Adipose tissue (tissue), 3 donors: ENCODE results near the gene TMEM151A. TPM values are rescaled to one million over a fixed set of nuclear protein-coding genes. Genes with fewer than 3 reads are reported as not detected.

Experiments used
- H3K27ac ChIP-seq: one replicate; pipeline ENCODE4 v1.5.1; 2013; ENCODE audit warnings: low read depth, low read length
- WGBS, 3 donors: extraction: QIAGEN DNeasy Blood & Tissue Kit; methylation state at CpG; one replicate each; pipeline ENCODE4 v1.1.7; 2013; 5-methylcytosine and 5-hydroxymethylcytosine counted together
- polyA plus RNA-seq, 3 donors: library from polyadenylated mRNA; stranded (reverse); fragments of 200-250 nt; gene quantifications; one replicate each; pipeline ENCODE4 v1.2.3, GENCODE V29; 2013
- donor health status: healthy with polysubstance abuse.
- donor health status: Bipolar disorder and iron deficiency.
- donor health status: healthy.

Gene TMEM151A
- polyA plus RNA-seq, 3 donors = 0.22 to 1.3 (median 0.75) TPM

GRCh38 chr11:66328031-66328301 is 36.3 kb downstream of the TMEM151A start:
- WGBS, 3 donors = 46 to 71% (median 61%) methylated on average over 3 of the region's 3 CpGs
- H3K27ac ChIP-seq = no peak overlapping the region

- no peak overlapping the region for H3K27ac ChIP-seq
- WGBS, 3 donors = 10 to 13% (median 12%) methylated on average over 19 of the region's 19 CpGs
Observed at GRCh38 chr11:66328302-66329144, 36.8 kb downstream of the TMEM151A start.

- WGBS, 3 donors = 80 to 90% (median 89%) methylated on average over 3 of the region's 3 CpGs
- H3K27ac ChIP-seq = no peak overlapping the region
Observed at GRCh38 chr11:66329165-66329673, 37.5 kb downstream of the TMEM151A start.

GRCh38 chr11:66330931-66331330 is 39.2 kb downstream of the TMEM151A start:
- H3K27ac ChIP-seq = no peak overlapping the region
- WGBS, 3 donors = 59 to 72% (median 63%) methylated on average over 10 of the region's 10 CpGs

GRCh38 chr11:66331542-66332370 is 40.1 kb downstream of the TMEM151A start:
- 87 to 93% (median 92%) methylated on average over 12 of the region's 12 CpGs for WGBS, 3 donors
- no peak overlapping the region for H3K27ac ChIP-seq

GRCh38 chr11:66332371-66333219 is 40.9 kb downstream of the TMEM151A start:
- no peak overlapping the region for H3K27ac ChIP-seq
- WGBS, 3 donors = 83 to 86% (median 84%) methylated on average over 16 to 18 of the region's 18 CpGs

GRCh38 chr11:66333220-66333877 is 41.7 kb downstream of the TMEM151A start:
- no peak overlapping the region for H3K27ac ChIP-seq
- 91 to 93% (median 91%) methylated on average over 17 to 19 of the region's 19 CpGs for WGBS, 3 donors

GRCh38 chr11:66333896-66334604 is 42.4 kb downstream of the TMEM151A start:
- WGBS, 3 donors = 82 to 89% (median 85%) methylated on average over 29 of the region's 29 CpGs

GRCh38 chr11:66334605-66335442 is 43.1 kb downstream of the TMEM151A start:
- WGBS, 3 donors = 74 to 86% (median 75%) methylated on average over 39 to 42 of the region's 42 CpGs

More at GRCh38 chr11:66333896-66334604, 42.4 kb downstream of the TMEM151A start:
- no peak overlapping the region for H3K27ac ChIP-seq

GRCh38 chr11:66335531-66336233 is 44.0 kb downstream of the TMEM151A start:
- H3K27ac ChIP-seq = no peak overlapping the region
- WGBS, 3 donors = 7 to 16% (median 9%) methylated on average over 33 to 35 of the region's 35 CpGs

More at GRCh38 chr11:66334605-66335442, 43.1 kb downstream of the TMEM151A start:
- H3K27ac ChIP-seq = no peak overlapping the region

- no peak within 1 kb of the TSS for H3K27ac ChIP-seq
- 11 to 15% (median 13%) methylated on average over 22 of the region's 22 CpGs for WGBS, 3 donors
Observed at GRCh38 chr11:66336234-66337102, 44.8 kb downstream of the TMEM151A start, which contains the start of gene RIN1. Gene RIN1 (minus strand): TSS chr11:66336434. CDS start chr11:66336402, 32 bp downstream.

GRCh38 chr11:66337103-66337899 is 45.6 kb downstream of the TMEM151A start:
- H3K27ac ChIP-seq = no peak overlapping the region
- 53 to 65% (median 61%) methylated on average over 18 of the region's 18 CpGs for WGBS, 3 donors

- H3K27ac ChIP-seq = no peak overlapping the region
- 82 to 87% (median 83%) methylated on average over 17 of the region's 17 CpGs for WGBS, 3 donors
Observed at GRCh38 chr11:66338276-66339161, 46.8 kb downstream of the TMEM151A start.
